Uterus (tissue), 2 donors: ENCODE results near the gene RBM15B.

ENCODE experiments used
- CTCF ChIP-seq, 4 experiments: fragments of 200-600 bp in 2 of 4; fragments of 450-650 bp in 2 of 4; sonication (generic) in 2 of 4; IDR thresholded peaks; one replicate each; pipeline ENCODE4 v1.5.1; 2016 to 2019; ENCODE audit warnings: antibody characterized with exemption in 4 of 4, mild to moderate bottlenecking in 2 of 4, moderate library complexity in 1 of 4
- POLR2A ChIP-seq, 2 donors: fragments of 450-650 bp; IDR thresholded peaks; one replicate each; pipeline ENCODE4 v1.6.1; 2016; ENCODE audit warnings: antibody characterized with exemption in 2 of 2, mild to moderate bottlenecking in 1 of 2, moderate library complexity in 1 of 2

GRCh38 chr3:51379746-51380455, 11.2 kb upstream of the RBM15B start:
- TF ChIP-seq CTCF (IDR thresholded peaks at IDR 0.05): no peak
- no peak for TF ChIP-seq POLR2A (IDR thresholded peaks at IDR 0.05)
